Body of pancreas (tissue), 4 donors: ENCODE results near the gene RIPPLY1.

Experiments
- POLR2A ChIP-seq, 3 donors: fragments of 450-650 bp; IDR thresholded peaks; one replicate each; pipeline ENCODE4 v1.6.1; 2016; ENCODE audit warnings: antibody characterized with exemption in 3 of 3, mild to moderate bottlenecking in 2 of 3
- TF ChIP-seq, protein P1 (sequence below), 7 experiments: fragments of 450-650 bp in 4 of 7; fragments of 200-600 bp in 3 of 7; sonication (generic) in 3 of 7; IDR thresholded peaks; one replicate each; pipeline ENCODE4 v1.5.1; 2016 to 2019; ENCODE audit warnings: antibody characterized with exemption in 7 of 7

- TF ChIP-seq, protein P1, sequence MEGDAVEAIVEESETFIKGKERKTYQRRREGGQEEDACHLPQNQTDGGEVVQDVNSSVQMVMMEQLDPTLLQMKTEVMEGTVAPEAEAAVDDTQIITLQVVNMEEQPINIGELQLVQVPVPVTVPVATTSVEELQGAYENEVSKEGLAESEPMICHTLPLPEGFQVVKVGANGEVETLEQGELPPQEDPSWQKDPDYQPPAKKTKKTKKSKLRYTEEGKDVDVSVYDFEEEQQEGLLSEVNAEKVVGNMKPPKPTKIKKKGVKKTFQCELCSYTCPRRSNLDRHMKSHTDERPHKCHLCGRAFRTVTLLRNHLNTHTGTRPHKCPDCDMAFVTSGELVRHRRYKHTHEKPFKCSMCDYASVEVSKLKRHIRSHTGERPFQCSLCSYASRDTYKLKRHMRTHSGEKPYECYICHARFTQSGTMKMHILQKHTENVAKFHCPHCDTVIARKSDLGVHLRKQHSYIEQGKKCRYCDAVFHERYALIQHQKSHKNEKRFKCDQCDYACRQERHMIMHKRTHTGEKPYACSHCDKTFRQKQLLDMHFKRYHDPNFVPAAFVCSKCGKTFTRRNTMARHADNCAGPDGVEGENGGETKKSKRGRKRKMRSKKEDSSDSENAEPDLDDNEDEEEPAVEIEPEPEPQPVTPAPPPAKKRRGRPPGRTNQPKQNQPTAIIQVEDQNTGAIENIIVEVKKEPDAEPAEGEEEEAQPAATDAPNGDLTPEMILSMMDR (IDR thresholded peaks at IDR 0.05): no peak
- TF ChIP-seq POLR2A (IDR thresholded peaks at IDR 0.05): no peak
These were observed 48.9 kb upstream of the RIPPLY1 start for GRCh38 chrX:106952089-106952488.
